Activated CD4-positive, CD25-positive, alpha-beta regulatory T cell (primary cell): Measurements from ENCODE around the gene APLN.

ENCODE experiments used
- DNase-seq, 4 experiments: peaks; one replicate each; lab custom pipeline; 2025; lab: John Stamatoyannopoulos, UW

Gene APLN

GRCh38 chrX:129640737-129641136, 14.0 kb downstream of the APLN start:
- no peak for DNase-seq

- no peak for DNase-seq
Measured at GRCh38 chrX:129638917-129639316, 15.8 kb downstream of the APLN start.

GRCh38 chrX:129637217-129638109, 17.3 kb downstream of the APLN start:
- DNase-seq: peak; percentile 44 to 57 (median 50)

- DNase-seq: no peak
Measured at GRCh38 chrX:129636175-129636681, 18.5 kb downstream of the APLN start.

- DNase-seq: no peak
Measured at GRCh38 chrX:129634541-129634940, 20.2 kb downstream of the APLN start.

GRCh38 chrX:129632443-129632842, 22.3 kb downstream of the APLN start:
- DNase-seq: no peak

- no peak for DNase-seq
Measured at GRCh38 chrX:129631849-129632248, 22.9 kb downstream of the APLN start.

- DNase-seq: no peak
Measured at GRCh38 chrX:129629837-129630236, 24.9 kb downstream of the APLN start.

GRCh38 chrX:129626026-129626425, 28.7 kb downstream of the APLN start:
- no peak for DNase-seq

GRCh38 chrX:129622757-129623301, 31.9 kb downstream of the APLN start:
- no peak for DNase-seq

GRCh38 chrX:129618997-129619396, 35.8 kb downstream of the APLN start:
- DNase-seq: no peak

GRCh38 chrX:129617420-129617819, 37.3 kb downstream of the APLN start:
- no peak for DNase-seq

GRCh38 chrX:129614481-129615255, 40.1 kb downstream of the APLN start:
- DNase-seq: no peak

- no peak for DNase-seq
Measured at GRCh38 chrX:129613596-129613995, 41.2 kb downstream of the APLN start.

GRCh38 chrX:129612396-129612795, 42.4 kb downstream of the APLN start:
- no peak for DNase-seq

GRCh38 chrX:129609395-129609794, 45.4 kb downstream of the APLN start:
- DNase-seq: no peak

GRCh38 chrX:129608496-129608895, 46.3 kb downstream of the APLN start:
- DNase-seq: no peak

GRCh38 chrX:129606918-129607317, 47.8 kb downstream of the APLN start:
- peak; percentile 7 to 31 (median 20) for DNase-seq

- no peak for DNase-seq
Measured at GRCh38 chrX:129600981-129601424, 53.8 kb downstream of the APLN start.

- DNase-seq: no peak
Measured at GRCh38 chrX:129599996-129600395, 54.8 kb downstream of the APLN start.

- DNase-seq: no peak
Measured at GRCh38 chrX:129599499-129599898, 55.3 kb downstream of the APLN start.

GRCh38 chrX:129597905-129598304, 56.9 kb downstream of the APLN start:
- DNase-seq: no peak

GRCh38 chrX:129596077-129596476, 58.7 kb downstream of the APLN start:
- no peak for DNase-seq
